GM21423 (cell line): ENCODE results near the gene LRRTM2.
"Not testable (repeated sequence)": the region's sequence is repeated elsewhere in the genome, so short reads cannot be mapped to it uniquely, and the experiment has no call there.

Experiments used
- ATAC-seq: cut with Tn5 transposase; IDR thresholded peaks from one replicate; pipeline ENCODE4 v1.9.1; 2021; ENCODE audit warnings: mild to moderate bottlenecking, moderate library complexity; ENCODE audit not compliant: unreplicated experiment

The LRRTM2 gene, protein sequence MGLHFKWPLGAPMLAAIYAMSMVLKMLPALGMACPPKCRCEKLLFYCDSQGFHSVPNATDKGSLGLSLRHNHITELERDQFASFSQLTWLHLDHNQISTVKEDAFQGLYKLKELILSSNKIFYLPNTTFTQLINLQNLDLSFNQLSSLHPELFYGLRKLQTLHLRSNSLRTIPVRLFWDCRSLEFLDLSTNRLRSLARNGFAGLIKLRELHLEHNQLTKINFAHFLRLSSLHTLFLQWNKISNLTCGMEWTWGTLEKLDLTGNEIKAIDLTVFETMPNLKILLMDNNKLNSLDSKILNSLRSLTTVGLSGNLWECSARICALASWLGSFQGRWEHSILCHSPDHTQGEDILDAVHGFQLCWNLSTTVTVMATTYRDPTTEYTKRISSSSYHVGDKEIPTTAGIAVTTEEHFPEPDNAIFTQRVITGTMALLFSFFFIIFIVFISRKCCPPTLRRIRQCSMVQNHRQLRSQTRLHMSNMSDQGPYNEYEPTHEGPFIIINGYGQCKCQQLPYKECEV

GRCh38 chr5:138874771-138875551, at the start of gene LRRTM2:
Gene LRRTM2 (minus strand): TSS chr5:138875335. CDS start chr5:138874911, 424 bp downstream.
- ATAC-seq = no peak

GRCh38 chr5:138922494-138922893, 47.4 kb upstream of the LRRTM2 start:
- no peak for ATAC-seq

DNA sequence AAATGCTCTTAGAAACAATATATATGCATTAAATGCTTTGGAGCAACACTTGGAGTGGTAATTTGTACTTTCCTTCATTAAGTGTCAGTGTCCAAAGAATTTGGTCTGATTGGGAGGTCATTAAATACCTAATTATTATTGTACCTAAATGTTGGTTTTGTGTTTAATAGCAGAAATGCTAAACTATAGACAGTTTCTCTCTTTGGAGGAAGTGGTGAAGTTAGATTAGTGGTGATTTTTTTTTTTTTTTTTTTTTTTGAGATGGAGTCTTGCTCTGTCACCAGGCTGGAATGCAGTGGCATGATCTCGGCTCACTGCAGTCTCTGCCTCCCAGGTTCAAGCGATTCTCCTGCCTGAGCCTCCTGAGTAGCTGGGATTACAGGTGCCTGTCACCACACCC, 46.2 kb upstream of the LRRTM2 start:
- not testable (repeated sequence) for ATAC-seq

DNA sequence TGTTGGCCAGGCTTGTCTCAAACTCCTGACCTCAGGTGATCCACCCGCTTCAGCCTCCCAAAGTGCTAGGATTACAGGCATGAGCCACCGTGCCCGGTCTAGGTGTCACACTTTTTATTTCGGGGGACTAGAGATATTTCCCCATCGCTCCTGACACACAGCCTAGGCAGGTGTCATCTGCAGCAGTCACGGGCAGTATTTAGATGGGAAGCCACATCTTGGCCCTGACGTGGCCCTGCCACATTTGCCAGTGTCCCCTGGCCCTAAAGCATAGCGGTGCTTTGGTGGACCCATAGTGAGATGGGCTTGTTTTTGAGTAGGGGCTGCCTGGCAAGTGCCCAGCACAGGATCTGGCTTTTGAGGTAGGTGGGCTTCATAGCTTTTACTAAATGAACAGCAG, 45.0 kb upstream of the LRRTM2 start:
- ATAC-seq = no peak

- ATAC-seq = no peak
These were observed 43.6 kb upstream of the LRRTM2 start for GRCh38 chr5:138918686-138919085.

GRCh38 chr5:138914338-138914737, 39.2 kb upstream of the LRRTM2 start:
- ATAC-seq = no peak

- no peak for ATAC-seq
These were observed 38.6 kb upstream of the LRRTM2 start for GRCh38 chr5:138913773-138914172.

GRCh38 chr5:138912093-138912492, 37.0 kb upstream of the LRRTM2 start:
- no peak for ATAC-seq

DNA sequence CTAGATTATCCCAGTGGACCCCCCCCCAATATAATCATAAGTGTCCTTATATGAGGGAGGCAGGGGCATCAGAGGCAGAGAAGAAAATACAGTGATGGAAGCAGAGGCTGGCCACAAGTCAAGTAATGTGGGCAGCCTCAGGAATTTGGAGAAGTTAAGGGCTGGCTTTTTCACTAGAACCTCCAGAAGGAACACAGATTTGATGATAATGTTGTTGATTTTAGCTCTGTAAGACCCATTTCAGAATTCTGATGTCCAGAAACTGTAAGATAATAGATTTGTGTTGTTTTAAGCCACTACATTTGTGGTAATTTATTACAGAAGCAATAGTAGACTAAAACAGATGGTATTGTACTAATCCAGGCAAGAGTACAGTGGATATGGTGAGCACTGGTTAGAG, 36.3 kb upstream of the LRRTM2 start:
- ATAC-seq = no peak

- no peak for ATAC-seq
These were observed 35.5 kb upstream of the LRRTM2 start for GRCh38 chr5:138910546-138911185.

DNA sequence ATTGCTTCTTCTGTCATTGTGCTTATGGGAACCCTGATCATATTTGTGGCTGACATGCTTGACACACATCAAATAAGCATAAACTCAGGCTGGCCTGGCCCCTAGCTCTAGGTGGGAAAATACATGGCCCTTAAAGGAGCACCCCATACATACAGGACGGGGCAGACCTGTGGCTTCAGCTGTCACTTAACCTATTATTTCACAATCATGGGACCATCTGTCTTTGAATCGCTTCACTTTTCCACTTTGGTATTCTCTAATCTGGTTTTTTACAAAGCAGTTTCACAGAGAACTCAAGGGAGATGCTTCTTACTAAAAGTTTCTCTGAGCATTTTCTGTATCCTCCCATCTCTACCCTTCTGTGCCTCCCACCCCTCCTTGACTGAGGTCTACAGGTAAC, 34.6 kb upstream of the LRRTM2 start:
- no peak for ATAC-seq

GRCh38 chr5:138905541-138905940, 30.4 kb upstream of the LRRTM2 start:
- ATAC-seq = no peak

GRCh38 chr5:138903130-138903775, 28.1 kb upstream of the LRRTM2 start:
- ATAC-seq = no peak

DNA sequence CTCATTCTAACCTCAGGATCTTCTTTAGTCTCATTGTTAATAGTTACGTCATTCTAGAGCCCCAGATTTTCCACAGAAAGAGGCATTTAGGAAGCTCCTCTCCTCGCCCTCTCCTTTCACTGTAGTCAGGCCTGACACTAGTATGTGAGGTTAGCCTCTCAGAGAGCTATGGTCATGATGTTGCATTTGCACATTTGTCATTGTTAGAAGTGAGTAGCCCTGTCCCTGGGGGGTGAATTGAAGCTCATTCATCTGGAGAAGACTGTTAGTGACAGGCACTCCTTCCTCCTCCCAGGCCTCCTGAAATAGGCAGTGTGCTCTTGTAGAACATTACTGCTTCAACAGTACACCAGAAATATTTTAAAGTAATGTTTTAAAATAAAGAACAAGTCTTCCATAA, 26.6 kb upstream of the LRRTM2 start:
- no peak for ATAC-seq

- ATAC-seq = no peak
These were observed 25.3 kb upstream of the LRRTM2 start for GRCh38 chr5:138900281-138900965.

DNA sequence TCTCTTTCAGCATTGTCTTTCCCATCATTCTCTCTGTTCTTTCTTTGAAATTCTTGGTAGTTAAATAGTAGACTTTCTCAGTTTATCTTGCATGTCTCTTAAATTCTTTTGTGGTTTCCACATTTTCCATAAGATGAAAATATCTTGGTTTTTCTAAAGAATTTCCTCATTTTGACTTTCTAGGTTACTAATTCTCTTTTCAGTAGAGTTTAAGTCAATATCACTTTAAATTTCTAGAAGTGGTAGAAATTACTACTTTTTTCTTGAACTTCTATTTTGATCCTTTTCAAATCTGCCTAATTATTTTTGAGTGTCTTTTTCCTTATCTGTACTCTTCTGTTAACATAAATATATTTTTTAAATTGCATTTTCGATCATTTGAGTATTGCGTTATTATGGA, 23.6 kb upstream of the LRRTM2 start:
- no peak for ATAC-seq

GRCh38 chr5:138898299-138898698, 23.2 kb upstream of the LRRTM2 start:
- no peak for ATAC-seq

GRCh38 chr5:138895918-138896317, 20.8 kb upstream of the LRRTM2 start:
- no peak for ATAC-seq

DNA sequence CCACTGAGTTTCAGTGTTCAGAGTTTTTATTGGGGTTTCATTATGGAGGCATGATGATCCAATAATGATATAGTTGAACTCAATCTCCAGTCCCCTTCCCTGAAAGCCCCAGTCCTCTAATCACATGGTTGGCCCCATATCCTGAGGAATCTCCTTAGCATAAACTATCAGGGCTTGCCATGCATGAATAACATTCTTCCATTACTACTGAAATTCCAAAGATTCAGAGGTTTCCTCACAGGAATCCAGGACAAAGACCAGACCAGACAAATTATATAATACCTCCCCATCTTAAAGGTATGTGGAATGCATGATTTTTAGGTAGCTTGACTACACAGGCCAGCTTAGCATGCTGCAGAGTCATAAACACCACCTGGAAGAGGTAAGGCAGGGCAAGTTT, 15.5 kb upstream of the LRRTM2 start:
- no peak for ATAC-seq

GRCh38 chr5:138889994-138890393, 14.9 kb upstream of the LRRTM2 start:
- ATAC-seq = no peak
